Activated CD4-positive, alpha-beta T cell treated with anti-CD3 and anti-CD28 coated beads, Interleukin-2, Interleukin-6, amounts not matched to agents 100 ng/mL and 50 ng/mL, durations not matched to agents 16 hours and 8 hours (primary cell): Measurements from ENCODE around the gene PLD2.
A peak's percentile ranks its signal among the peaks of the same experiment; 100 is the strongest.

Experiments used
- DNase-seq: peaks from one replicate; pipeline ENCODE4 v3.0.0-alpha.2; 2020

PLD2 gene

GRCh38 chr17:4806777-4807604 lies at the start of gene PLD2:
Gene PLD2 (plus strand): TSS chr17:4807152. CDS start chr17:4807773, 621 bp downstream.
- DNase-seq, result peak; percentile 92

- no peak for DNase-seq
Observed at GRCh38 chr17:4759776-4760236, 47.1 kb upstream of the PLD2 start.

DNA sequence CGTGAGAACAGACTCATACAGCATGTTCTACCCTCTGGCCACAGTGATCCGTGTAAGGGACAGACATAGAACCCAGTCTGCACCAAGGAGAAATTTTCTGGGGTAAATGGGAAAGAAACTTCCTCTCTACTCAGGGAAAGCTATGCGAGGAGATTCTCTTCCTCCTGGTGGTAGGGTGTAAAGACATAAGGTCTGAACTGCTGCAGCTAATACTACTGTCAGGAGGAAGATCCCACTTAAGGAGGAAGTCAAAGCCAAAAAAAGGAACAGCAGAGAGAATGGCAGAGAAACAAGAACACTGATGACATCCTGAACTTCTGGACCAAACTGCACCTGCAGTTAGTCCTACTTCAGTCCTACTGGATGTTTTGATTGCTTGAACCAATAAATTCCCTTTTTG lies 42.4 kb upstream of the PLD2 start:
- no peak for DNase-seq

DNA sequence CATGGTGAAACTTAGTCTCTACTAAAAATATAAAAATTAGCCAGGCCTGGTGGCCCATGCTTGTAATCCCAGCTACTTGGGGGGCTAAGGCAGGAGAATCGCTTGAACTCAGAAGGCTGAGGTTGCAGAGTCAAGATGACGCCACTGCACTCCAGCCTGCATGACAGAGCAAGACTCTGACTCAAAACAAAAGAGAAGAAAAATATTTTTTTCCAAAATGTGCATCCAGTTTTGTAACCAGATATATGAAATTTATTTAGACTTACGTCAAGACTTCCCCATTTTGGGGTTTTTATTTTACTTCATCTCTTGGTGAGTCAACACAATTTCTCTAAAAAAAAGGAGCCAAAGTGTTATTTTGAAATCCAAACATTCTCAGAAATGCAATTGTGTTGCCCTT lies 40.8 kb upstream of the PLD2 start:
- DNase-seq, result no peak

- no peak for DNase-seq
Observed at GRCh38 chr17:4766723-4767122, 40.2 kb upstream of the PLD2 start.

- DNase-seq, result no peak
Observed at GRCh38 chr17:4768298-4768697, 38.7 kb upstream of the PLD2 start.

DNA sequence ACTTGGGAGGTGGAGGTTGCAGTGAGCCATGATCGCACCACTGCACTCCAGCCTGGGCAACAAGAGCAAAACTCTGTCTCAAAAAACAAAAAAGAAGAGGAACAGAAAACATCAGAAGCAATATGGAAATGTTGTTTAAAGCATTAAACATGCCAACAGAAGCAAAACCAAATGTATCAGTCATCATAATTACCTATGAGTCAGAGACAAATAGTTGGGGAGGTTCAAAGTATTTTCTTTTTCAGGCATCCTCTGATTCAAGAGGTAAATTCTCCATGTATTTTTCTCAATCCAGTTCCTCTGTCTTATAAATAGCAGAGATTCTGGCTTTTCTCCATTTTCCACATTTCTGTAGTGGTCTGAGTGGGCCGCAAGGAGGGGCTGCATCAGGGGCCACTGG lies 37.3 kb upstream of the PLD2 start:
- no peak for DNase-seq

DNA sequence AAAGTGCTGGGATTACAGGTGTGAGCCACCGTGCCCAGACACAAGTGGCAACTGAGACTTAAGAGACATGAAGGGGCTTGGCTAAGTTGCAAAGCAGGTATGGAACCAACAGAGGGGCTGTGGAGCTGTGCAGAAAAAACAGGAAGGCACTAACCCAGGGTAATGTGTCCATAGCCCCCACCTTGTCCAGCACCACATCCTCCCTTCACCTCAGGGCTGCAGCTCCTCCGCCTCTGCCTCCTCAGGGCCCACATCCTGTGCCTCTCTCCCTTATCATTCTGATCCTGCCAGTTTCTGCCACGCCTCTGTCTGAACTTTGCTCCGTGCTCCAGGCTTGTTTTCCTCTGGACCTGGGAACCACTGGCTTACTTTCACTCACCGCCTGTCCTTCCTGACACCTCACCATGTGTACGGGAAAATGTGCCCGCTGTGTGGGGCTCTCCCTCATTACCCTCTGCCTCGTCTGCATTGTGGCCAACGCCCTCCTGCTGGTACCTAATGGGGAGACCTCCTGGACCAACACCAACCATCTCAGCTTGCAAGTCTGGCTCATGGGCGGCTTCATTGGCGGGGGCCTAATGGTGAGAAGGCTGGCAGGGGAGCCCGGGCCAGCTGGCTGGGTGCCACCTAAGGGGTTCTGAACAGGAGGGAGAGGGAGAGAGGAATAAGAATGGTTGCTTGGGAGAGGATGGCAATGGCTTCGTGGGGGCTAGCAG lies 35.3 kb upstream of the PLD2 start, which contains the start of gene TM4SF5:
Gene TM4SF5 (plus strand): TSS at position 368 of the 716 bp plus-strand sequence. CDS start 37 bp downstream, at position 405.
- DNase-seq, result peak; percentile 15

DNA sequence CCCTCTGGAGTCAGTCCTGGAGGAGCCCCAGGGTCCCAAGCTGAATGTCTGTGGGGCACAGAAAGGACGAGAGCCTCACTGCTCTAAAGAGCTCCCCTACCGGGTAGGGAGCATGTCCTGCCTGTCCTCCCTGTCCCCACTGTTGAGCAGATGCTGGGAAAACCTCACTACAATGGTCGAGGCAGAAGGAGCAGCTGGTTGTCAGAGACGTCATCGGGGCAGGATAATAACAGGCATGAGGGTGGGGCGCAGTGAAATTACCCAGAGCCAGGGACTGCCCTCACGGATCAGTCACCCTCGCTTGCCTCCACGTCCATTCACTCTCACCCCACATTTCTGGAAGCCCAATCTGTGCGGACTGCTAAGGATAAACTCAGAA lies 34.7 kb upstream of the PLD2 start:
- DNase-seq, result no peak

GRCh38 chr17:4777969-4778760 lies 28.8 kb upstream of the PLD2 start:
- DNase-seq, result no peak

- DNase-seq, result no peak
Observed at GRCh38 chr17:4780325-4780955, 26.5 kb upstream of the PLD2 start.

DNA sequence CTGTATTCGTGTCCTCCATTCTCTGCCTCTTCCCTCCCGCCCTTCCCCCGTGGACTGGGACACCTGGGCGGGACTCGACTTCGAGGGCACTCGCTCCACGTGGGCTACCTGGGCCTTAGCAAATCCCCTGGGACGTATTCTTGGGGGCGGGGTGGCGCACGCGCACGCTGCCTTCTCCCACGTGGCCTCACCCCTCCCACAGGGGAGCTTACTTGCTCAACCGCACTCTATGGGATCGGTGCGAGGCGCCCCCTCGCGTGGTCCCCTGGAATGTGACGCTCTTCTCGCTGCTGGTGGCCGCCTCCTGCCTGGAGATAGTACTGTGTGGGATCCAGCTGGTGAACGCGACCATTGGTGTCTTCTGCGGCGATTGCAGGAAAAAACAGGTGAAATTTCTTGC lies 24.3 kb upstream of the PLD2 start:
- peak; percentile 10 for DNase-seq

- no peak for DNase-seq
Observed at GRCh38 chr17:4785311-4786105, 21.4 kb upstream of the PLD2 start.

DNA sequence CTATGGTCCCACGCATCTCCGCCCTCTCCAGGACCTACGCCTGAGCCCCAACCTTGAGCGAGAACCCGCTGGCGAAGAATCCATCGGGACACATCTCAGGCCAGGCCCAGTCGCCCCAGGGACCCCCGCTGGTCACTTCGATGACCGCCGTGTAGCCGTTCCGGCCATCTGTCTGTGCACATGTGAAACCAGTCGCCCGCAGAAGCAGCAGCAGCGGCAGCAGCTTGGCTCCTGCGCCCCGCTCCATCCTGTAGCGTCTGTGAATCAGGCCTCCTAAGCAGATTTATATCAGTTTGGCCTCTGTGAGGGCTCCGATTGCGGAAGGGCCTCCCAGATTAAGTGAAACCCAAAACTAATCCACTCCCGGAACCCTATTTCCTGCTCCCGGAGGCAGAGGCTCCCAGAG lies 20.8 kb upstream of the PLD2 start, which contains the start of gene VMO1:
Gene VMO1 (minus strand): TSS at position 259 of the 406 bp plus-strand sequence. CDS start 12 bp downstream, at position 247.
- DNase-seq, result no peak

- DNase-seq, result no peak
Observed at GRCh38 chr17:4786516-4786915, 20.4 kb upstream of the PLD2 start.

GRCh38 chr17:4788159-4788806 lies 18.7 kb upstream of the PLD2 start:
- no peak for DNase-seq

DNA sequence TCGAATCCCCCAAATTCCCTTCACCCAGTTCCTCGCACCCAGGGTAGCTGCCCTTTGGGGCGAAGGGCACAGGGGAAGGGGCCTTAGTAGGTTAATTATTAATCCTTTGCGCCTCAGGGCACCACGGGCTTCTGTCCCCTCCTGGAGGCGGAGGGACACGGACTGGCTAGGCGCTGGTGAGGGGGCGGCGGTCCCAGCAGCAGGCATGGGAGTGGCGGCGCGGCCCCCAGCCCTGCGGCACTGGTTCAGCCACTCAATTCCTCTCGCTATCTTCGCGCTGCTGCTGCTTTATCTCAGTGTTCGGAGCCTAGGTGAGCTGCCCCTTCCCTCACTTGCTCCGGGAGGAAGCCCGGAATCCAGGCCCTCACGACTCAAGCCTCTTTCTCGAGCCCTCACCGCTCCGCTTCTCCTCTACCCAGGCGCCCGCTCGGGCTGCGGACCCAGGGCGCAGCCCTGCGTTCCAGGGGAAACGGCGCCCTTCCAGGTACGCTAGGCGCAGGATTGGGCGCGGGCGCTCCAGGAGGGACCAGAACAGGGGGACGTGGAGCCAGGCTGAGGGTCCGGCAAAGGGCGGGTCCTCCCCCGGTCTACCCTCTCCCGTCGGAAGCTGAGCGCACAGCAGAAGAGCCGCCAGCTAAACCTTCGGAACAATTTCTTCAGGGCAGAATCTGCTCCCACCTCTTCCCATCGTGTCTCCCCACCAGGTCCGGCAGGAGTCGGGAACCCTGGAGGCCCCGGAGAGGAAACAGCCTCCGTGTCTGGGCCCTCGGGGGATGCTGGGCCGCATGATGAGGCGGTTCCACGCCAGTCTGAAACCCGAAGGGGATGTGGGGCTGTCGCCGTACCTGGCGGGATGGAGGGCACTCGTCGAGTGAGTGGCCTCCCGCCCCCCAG lies 17.9 kb upstream of the PLD2 start, which contains the start of gene GLTPD2:
Gene GLTPD2 (plus strand): TSS at position 158 of the 894 bp plus-strand sequence. CDS start 48 bp downstream, at position 206.
- no peak for DNase-seq

DNA sequence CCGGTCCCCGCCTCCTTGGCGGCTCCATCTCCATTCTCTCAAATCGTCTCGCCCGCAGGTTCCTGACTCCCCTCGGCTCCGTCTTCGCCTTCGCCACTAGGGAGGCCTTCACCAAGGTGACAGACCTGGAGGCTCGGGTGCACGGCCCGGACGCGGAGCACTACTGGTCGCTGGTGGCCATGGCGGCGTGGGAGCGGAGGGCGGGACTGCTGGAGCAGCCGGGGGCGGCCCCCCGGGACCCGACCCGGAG lies 17.3 kb upstream of the PLD2 start:
- no peak for DNase-seq

DNA sequence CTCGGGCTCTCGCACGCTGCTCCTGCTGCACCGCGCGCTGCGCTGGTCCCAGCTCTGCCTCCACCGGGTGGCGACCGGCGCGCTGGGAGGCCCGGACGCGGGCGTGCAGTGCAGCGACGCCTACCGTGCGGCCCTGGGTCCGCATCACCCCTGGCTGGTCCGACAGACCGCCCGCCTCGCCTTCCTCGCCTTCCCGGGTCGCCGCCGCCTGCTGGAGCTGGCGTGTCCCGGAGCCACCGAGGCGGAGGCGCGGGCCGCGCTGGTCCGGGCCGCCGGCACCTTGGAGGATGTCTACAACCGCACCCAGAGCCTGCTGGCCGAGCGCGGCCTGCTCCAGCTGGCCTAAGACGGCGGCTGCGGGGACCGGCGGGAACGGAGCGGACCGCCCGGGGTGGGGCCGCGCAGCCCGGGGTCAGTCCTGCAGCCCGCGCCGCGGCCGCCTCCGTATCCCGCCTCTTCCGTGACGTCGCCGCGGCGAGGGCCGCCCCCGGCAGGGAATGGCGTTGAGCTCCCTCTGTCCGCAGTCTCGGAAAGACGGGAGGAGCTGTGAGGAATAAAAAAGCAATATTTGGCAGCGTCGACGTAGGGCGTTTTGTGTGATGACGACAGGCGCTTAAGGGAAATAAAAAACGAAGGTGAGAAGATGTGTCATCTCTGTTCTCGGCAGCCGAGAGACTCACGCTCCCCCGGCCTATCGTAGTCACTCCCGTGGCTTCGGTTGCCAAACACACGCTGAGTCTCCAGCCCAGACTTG lies 16.8 kb upstream of the PLD2 start:
- DNase-seq, result peak; percentile 90

DNA sequence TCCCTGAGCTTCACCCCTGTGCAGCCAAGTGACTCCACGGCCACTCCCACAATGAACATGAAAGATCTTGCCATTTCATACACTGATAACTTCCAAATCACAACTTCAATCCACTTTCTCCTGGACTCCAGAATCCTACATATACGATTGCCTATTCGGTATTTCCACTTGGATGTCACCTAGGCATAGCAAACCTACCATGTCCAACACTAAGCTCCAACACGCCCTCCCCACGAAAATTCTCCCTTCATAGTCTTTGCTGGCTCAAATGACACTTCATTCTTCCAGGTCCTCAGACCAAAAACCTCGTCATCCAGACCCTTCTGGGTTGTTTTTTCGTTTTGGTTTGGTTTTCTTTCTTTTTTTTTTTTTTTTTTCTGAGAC lies 16.3 kb upstream of the PLD2 start:
- no peak for DNase-seq
